HG02798 (cell line): ENCODE results near the gene SIM2.

Source experiments
- ATAC-seq: cut with Tn5 transposase; IDR thresholded peaks from one replicate; pipeline ENCODE4 v1.9.1; 2021; ENCODE audit warnings: mild to moderate bottlenecking; ENCODE audit not compliant: unreplicated experiment, poor library complexity

Gene SIM2

DNA sequence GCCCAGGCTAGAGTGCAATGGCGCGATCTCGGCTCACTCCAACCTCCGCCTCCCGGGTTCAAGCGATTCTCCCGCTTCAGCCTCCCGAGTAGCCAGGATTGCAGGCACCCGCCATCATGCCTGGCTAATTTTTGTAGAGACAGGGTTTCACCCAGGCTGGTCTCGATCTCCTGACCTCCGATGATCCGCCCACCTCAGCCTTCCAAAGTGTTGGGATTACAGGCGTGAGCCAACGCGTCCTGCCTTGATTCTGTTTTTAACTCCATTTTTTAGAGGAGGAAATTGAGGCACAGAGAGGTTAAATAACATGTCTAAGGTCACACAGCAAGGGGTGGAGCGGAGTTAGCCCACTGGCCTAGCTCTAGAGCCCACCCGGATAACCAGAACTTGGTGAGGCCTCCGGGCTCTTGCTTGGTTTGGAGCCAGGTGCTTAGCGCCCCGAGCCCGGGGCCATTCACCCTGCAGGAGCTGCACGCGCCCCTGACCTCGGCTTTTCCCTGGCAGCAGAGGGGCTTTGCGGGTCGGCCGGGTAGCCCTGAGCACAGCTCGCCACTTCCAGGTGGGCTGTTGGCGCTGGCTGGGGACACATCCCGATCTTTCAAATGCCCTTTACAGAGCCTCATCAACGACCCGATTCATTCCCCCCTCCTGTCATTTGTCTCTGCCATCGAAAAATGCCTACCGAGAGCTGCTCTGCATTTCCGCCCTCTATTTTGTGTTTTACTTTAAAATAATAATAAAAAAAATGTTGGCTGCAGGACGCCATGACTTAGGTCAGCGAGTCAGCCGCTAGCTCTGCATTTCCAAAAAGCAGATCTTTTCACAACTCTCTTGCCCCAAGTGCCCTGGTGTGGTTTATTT, 11.2 kb downstream of the SIM2 start:
- no peak for ATAC-seq

DNA sequence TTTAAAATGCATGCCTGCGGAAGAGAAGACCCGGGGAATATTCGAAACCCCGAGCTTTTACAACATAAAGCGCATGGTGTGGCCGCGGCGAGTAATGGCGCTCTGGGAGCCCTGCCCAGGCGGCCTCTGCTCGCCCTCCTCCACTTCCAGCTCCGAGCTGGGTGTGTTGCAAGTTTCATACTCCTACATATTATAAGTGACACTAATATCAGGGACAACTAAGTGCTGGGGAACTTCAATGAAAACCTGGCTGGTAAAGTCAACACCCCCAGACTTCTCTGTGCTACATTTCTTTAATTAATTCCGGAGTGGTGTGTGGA, 11.8 kb downstream of the SIM2 start:
- ATAC-seq = no peak

DNA sequence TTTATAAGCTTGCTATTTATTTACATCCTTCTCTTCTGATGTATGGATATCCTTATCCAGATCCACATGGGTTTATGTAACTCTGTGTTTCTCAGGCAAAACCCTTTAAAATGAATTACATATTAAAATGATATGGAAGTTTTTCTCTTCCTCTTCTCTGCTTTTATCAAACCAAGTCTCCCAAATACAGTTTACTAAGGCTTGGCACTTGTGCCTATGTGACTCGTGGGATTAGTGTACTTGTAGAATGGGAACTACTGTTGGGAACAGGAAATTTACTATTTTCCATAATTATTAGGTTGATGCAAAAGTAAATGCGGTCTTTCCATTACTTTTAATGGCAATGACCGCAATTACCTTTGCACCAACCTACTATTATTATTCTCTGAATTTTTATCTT, 14.8 kb downstream of the SIM2 start:
- no peak for ATAC-seq

DNA sequence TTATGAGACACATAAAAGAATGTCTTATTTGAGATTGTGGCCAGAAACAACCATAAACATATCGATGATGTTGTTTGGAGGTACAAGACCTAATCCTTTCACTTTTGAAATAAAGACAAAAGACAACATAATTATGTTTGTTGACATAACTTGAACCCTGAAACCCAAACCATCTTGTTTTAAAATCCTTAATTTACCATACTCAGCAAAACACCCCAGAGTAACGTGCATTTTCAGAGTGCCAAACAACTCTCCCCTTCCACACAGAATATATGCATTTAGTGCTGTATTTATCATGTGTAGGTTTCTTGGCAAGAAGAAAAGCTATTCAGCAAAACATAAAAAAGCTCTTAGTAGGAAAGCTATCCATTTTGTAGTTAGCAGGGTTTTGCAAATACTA, 17.5 kb downstream of the SIM2 start:
- ATAC-seq = no peak

DNA sequence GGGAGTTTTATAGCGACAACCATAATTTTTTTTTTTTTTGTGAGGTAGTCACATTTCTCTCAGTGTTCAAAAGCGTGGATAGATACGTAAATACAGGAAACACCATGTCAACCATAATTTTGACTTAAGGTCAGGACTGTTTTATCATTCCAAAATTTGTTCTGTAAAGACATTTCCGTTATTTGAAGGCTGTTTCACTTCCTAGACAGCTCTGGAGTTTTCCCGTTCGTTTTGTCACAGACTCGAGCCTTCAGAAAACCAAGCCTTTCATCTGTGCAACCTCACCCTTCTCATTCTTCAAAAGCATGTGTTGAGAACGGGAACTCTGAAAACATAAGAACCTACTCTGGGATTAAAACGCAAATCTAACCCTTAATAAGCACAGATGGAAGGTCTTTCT, 17.9 kb downstream of the SIM2 start:
- ATAC-seq = no peak

DNA sequence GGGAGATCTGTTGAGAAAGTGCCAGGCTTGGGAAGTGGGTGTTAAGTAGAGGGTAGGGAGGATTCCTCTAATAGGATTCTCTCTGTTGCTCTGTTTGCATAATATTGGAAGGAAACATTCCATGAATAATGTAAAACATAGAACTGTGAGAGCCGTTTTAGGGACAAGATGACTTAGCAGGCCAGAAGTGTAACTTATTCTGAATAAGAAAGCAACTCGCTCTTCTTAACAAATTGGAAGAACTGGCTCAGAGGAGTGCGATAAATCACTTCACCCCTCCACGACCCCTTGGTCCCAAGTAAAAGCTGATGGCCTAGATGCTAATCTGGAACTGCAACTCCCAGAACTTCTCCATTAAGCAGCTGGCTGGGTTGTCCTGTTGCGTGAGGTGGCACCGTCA, 19.1 kb downstream of the SIM2 start:
- ATAC-seq = no peak

DNA sequence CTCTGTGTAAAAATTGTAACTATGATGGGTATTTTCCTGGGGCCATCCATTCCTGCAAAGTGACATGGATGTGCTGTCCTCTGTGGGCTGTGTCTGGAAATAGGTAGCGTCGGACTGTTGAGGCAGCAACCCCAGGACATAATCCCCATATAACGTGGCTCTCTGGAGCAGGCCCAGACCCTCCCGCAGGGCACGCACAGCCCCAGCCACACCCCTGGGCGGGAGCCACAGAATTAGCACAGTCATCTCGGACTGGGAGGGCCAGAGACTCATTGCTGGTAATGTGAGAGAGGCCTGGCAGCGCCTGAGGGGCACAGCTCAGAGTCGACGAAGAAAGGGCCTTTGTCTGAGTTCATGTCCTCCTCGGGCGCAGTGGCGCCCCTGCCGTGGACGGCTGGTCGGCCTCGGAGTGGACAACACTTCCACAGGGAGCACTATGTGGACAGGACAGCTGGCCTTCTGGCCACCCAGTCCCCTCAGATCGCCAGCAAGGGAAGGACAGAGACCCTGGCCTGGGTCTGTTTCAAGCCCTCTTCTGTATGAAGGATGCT, 20.1 kb downstream of the SIM2 start:
- ATAC-seq = no peak

DNA sequence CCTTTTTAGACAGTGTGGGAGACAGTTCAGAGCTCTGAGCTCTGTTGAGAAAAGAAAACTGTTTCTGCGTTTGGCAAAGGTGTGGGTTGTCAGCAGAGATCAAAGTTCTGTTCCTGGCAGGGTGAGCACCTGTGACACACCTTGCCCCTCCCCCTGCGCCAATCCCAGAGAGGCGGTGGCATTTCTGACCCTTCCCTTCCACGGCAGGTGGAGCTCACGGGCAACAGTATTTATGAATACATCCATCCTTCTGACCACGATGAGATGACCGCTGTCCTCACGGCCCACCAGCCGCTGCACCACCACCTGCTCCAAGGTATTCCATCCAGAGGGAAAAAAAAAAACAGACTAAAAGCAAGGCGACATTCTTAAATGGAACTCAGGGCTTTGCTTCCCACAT, 20.7 kb downstream of the SIM2 start:
- ATAC-seq = no peak

DNA sequence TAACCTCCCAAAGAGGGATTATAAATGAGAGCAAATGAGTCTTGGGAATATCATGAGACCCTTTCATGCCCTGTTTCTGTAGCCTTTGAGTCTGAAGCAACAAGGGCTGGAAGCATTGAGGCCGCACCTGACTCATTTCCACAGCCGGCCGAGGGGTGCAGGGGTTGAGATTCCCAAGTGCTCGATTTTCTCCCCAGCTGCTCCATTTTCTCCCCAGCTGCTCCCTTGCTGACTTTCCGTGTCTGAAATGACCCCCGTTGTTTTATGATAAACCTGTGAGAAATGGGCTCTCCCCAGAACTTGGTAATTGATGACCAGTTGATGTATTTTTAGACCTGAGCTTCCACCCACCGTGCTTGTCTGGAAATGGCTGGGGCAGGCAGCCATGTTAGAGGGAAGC, 22.9 kb downstream of the SIM2 start:
- ATAC-seq = no peak

DNA sequence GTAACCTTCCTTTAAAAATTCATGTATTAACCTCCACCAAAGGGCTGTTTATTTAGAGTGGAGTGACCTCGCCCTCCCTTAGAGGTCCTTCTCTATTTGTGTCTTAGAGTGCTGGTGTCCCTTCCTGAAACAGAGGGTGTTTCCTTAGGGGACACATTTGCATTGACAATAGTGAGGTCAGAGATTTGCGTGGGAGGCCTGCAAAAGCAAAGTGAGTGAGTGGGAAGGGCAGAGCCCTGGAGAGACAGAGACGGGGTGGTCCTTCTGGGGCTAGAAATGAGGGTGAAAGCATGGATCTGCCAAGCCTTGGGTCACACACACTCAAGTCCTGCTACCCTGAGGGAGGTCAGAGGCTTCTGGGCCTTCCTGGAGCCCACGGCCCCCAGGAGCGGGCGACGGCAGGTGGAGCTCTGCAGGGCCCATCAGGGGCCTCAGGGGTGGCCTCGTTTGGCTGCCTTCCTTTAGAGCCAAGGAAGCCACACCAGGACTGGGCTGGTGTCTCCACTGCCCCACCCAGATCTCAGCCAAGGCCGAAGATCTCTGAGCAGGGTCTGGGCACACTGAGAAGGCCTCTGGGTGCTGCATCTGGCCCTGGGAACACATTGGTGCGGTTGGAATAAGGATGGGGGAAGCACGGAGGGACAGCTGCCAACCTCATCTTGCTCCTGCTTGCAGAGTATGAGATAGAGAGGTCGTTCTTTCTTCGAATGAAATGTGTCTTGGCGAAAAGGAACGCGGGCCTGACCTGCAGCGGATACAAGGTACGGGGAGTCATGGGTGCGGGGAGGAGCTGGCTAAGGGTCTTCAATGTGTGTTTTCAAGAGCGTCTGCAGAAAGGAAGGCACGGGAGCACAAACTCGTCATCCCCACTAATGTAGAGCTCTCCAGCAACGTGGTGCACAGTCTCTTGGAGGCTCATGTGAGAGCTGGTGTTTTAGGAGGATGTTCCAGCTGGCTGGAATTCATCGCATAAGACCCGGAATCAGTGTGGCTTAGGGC, 23.8 kb downstream of the SIM2 start:
- ATAC-seq = no peak

DNA sequence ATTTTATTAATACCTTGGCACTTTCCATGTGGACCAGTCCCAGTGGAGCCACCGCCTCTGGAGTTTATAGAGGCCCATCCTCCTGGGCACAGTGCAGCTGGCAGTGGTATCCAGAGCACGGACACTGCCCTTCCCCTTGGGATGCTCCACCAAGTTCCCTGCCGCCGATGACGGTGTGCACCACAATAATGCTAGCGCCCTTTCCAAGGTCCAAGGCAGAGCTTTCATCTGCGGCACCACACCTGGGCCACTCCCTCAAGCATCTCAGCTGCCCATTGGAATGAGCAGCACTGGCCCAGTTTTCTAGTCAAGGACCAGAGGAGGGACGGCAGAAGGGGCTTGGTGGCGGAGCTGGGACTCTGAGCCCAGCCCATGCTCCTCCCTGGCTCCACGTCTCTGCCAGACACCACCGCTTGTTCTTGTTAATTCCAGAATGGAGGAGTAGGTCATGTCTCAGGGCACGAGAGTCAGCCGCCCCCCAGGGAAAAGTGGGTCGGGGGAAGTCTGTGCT, 24.5 kb downstream of the SIM2 start:
- ATAC-seq = no peak

DNA sequence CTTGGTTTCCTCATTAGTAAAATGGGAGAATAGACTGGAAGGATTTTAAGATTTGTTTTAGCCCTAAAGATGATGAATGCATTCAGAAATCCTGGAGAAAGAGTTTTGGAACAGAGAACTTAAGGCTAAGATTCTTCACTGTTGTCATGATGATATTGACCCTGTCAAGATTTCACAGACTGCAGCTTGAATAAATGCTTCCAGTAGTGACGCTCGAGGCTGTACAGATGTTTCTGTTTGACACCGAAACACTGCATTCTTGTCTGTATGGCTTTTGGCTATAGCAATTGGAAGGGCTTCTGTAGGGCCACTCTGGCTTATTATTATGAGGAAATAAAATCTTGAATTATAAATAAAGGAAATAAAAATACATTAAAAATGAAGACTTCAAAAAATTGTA, 25.7 kb downstream of the SIM2 start:
- ATAC-seq = no peak

DNA sequence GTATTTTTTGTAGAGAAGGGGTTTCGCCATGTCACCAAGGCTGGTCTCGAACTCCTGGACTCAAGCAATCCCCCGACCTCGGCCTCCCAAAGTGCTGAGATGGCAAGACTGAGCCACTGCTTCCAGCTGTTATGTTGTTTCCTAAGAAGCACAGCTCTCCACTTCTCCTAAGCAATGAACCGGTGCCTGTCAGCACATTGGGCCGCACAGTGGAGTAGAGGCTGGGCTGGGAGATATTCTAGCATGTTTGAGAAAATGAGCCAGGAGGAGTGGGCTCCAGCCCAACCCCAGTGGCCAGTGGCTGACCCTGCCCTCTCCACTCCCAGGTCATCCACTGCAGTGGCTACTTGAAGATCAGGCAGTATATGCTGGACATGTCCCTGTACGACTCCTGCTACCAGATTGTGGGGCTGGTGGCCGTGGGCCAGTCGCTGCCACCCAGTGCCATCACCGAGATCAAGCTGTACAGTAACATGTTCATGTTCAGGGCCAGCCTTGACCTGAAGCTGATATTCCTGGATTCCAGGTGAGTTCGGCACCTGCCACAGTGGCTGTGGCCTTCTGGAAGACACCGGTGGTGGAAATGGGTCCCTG, 27.0 kb downstream of the SIM2 start:
- ATAC-seq = no peak

DNA sequence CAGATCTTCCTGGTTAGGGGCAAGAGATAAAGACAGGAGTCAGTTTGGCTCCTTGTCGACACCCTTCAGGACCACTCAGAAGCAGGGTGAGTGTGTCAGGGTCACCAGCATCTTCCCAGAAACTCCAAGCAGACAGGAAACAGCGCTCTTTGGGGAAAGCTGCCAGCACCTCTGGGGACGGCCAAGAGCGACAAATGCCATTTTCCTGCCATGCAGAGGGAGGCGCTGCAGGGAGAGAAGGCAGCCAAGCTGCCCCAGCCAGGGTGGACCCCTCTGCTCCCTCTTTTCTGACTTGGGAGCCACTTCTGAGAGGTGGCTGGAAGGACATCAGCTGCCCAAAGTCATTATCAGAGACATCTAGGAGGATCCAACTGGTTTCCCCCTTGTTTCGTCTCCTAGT, 29.0 kb downstream of the SIM2 start:
- ATAC-seq = no peak

DNA sequence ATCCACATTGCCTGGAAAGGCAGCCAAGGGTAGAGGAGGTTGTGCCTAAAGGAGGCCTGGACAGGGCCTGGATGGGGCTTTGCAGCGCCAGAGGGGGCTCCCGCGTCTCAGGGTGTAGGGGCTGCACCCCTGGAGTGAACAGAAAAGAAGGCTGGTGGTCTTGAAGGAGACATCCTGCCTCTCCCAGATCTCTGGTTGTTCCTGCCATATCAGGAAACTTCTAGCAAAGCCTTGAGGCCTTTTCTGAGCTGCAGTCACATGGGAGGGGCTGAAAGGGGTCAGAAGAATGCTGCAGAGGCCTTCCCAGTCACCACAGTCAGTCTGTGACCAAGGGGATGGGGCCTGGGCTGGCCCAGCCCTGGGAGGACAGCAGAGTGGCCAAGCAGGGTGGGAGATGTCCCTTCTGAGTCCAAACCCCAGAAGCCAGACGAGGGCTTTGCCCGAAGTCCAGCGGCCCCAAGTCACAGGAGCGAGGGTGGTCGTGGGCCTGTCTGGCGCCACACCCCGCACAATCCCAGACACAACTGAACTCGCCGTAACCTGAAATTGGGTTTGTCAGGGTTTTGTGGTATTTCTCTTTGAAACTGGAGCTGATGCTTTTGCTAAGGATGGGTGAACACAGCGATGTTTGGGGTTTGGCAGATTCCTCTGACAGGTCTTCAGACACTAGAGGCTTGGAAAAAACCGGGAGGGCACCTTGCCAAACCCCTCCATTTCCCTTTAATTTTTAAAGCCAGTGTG, 29.6 kb downstream of the SIM2 start:
- ATAC-seq = no peak

DNA sequence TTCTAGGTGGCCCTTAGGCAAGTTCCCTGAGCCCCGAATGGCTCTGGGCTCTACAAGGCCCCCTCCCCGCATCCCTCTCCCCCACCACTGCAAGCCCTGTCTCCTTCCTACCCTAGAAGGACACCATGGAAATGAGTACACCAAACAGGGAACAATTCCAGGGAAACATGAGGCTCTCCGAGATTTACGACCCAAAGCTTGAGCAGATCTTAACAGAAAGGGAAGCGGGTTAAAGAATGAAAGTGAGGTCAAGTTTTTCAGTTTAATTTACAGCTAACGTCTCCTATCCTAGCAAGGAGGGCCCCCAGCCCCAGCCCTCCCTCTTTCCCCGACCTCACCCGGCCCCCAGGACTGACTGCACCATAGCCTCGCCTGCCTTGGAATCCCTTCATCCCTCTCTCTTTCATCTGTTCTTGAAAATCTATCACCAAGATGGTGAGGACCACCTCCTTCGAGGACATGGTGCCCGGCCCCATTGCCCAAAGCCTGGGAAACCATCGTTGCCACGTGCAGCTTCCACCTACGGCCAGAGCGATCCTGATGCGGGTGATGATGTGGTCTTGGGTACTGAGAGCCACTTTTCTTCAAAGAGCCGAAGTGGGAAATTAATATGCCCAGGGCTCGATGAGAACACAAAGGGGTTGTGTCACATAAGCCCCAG, 30.5 kb downstream of the SIM2 start:
- no peak for ATAC-seq

DNA sequence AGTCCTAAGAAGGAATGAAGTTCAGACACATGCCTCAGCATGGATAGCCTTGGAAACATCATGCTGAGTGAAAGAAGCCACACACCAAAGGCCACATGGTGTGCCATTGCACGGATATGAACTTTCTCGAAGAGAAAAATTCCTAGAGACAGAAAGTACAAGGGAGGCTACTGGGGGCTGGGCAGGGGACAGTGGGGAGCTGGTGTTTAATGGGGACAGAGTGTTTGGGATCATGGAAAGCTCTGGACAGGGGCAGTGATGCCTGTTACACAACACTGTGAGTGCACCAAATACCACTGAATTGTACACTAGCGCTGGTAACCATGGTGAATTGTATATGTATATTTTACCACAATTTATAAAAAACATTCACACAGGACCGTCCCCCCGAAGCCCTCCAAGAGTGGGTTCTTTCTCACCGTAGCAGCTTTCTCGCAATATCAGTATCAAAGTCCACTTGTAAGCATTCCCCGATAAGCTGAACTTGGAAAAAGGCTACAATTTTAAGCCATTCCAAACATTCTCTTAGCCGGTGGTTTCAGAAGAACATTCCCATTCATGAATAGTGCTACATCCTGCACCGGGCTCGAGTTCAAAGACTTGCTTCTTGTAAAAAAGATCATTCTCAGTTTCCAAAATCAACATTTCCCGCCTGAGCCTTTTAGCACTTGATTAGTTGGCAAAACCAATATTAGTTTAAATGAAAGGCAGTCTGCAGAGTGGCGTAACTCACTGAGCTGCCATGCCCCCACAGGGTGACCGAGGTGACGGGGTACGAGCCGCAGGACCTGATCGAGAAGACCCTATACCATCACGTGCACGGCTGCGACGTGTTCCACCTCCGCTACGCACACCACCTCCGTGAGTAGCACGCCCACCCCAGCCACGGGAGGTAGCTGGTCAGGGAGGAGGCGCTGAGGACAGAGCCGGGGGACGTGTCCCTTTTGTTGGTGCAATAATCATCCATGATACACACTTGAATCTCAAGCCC, 31.7 kb downstream of the SIM2 start:
- ATAC-seq = no peak

DNA sequence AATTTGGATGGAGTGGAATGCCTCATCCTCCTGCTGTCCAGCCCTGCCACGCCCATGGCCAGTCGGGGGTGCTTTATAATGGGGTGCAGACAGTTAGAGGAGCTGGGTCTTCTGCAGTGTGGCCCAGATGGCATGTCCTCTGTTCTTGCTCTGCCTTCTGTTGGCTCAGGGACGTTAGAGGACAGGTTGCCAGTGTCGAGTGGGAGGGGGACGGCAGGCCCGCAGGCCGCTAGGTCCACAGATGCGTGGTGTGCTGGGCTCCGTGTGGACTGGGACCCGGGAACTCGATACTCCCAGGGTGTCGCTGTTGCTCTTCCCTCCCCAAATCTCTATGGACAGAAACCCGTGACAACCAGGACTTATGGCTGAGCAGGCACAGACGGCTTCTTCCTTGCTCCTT, 33.3 kb downstream of the SIM2 start:
- no peak for ATAC-seq
